K562 (cell line): ENCODE results near the gene ATXN7L1. TPM values are rescaled to one million over a fixed set of nuclear protein-coding genes. Genes with fewer than 3 reads are reported as not detected.
A peak's percentile ranks its signal among the peaks of the same experiment; 100 is the strongest.

Experiments used
- ARNT ChIP-seq, 2 experiments: fragments of 450-650 bp; IDR thresholded peaks; 2 replicates each; pipeline ENCODE4 v1.6.1; 2016; ENCODE audit warnings: mild to moderate bottlenecking in 1 of 2
- CCAR2 ChIP-seq: fragments of 200-400 bp; formaldehyde crosslinking; IDR thresholded peaks from 2 replicates; pipeline ENCODE4 v1.6.1; 2017; ENCODE audit warnings: mild to moderate bottlenecking, low read depth, low read length
- HNRNPLL ChIP-seq: fragments of 200-400 bp; formaldehyde crosslinking; IDR thresholded peaks from 2 replicates; pipeline ENCODE4 v1.6.1; 2017; ENCODE audit warnings: low read length, low read depth, mild to moderate bottlenecking; ENCODE audit not compliant: poor library complexity, severe bottlenecking
- KAT2B ChIP-seq: IDR thresholded peaks from one replicate; pipeline ENCODE4 v1.6.1; 2012; ENCODE audit warnings: low read depth, mild to moderate bottlenecking, control low read depth, inconsistent platforms, low read length, moderate library complexity
- KDM1A ChIP-seq, 2 experiments: fragments of 450-650 bp; IDR thresholded peaks; 2 replicates each; pipeline ENCODE4 v1.6.1; 2016; ENCODE audit warnings: mild to moderate bottlenecking in 2 of 2
- MAFK ChIP-seq: IDR thresholded peaks from 2 replicates; pipeline ENCODE4 v1.6.1; 2011; ENCODE audit warnings: low read length, improper control_type of control experiment
- NCOA4 ChIP-seq: fragments of 450-650 bp; IDR thresholded peaks from 2 replicates; pipeline ENCODE4 v1.6.1; 2018; ENCODE audit warnings: mild to moderate bottlenecking; ENCODE audit not compliant: partially characterized antibody
- NFE2 ChIP-seq: IDR thresholded peaks from 2 replicates; pipeline ENCODE4 v1.6.1; 2014; ENCODE audit warnings: antibody characterized with exemption, low read depth
- PHF21A ChIP-seq: fragments of 450-650 bp; IDR thresholded peaks from 2 replicates; pipeline ENCODE4 v1.6.1; 2017; ENCODE audit warnings: low read depth, borderline replicate concordance
- PYGO2 ChIP-seq: fragments of 450-650 bp; IDR thresholded peaks from 2 replicates; pipeline ENCODE4 v1.6.1; 2016; ENCODE audit warnings: mild to moderate bottlenecking, missing genetic modification characterization, moderate library complexity, missing compliant biosample characterization
- RFX1 ChIP-seq: fragments of 450-650 bp; IDR thresholded peaks from 2 replicates; pipeline ENCODE4 v1.6.1; 2016; ENCODE audit warnings: mild to moderate bottlenecking, moderate library complexity
- SIN3A ChIP-seq, 2 experiments: fragments of 150-350 bp in 1 of 2; IDR thresholded peaks; 2 replicates each; pipeline ENCODE4 v1.6.1; 2011 to 2016; ENCODE audit warnings: borderline replicate concordance in 2 of 2, low read depth in 2 of 2, low read length in 2 of 2, mild to moderate bottlenecking in 2 of 2, moderate library complexity in 2 of 2; ENCODE audit not compliant: control insufficient read depth in 1 of 2
- SP2 ChIP-seq: IDR thresholded peaks from 2 replicates; pipeline ENCODE4 v1.6.1; 2011; ENCODE audit warnings: mild to moderate bottlenecking, low read depth, low read length, moderate library complexity; ENCODE audit not compliant: poor library complexity, severe bottlenecking; ENCODE audit errors: extremely low read depth
- SRSF9 ChIP-seq: fragments of 200-400 bp; formaldehyde crosslinking; IDR thresholded peaks from 2 replicates; pipeline ENCODE4 v1.6.1; 2017; ENCODE audit warnings: low read depth, low read length, borderline replicate concordance
- TARDBP ChIP-seq: fragments of 450-650 bp; IDR thresholded peaks from 2 replicates; pipeline ENCODE4 v1.6.1; 2016
- ZNF184 ChIP-seq: sonication (generic); formaldehyde crosslinking; IDR thresholded peaks from 2 replicates; pipeline ENCODE4 v1.5.0; 2020; ENCODE audit warnings: missing genetic modification reagents
- ZNF551 ChIP-seq: fragments of 250-450 bp; sonication (Bioruptor Pico); IDR thresholded peaks from 2 replicates; pipeline ENCODE4 v1.5.0; 2021; ENCODE audit warnings: mild to moderate bottlenecking, moderate library complexity
- polyA plus RNA-seq, 8 experiments: library from polyadenylated mRNA; depleted of rRNA in 4 of 8; stranded (reverse) in 5 of 8; unstranded in 3 of 8; fragments of >200 nt; fragmentation: Nextera tagmentation in 2 of 8; fragmentation: Illumina TruSeq in 1 of 8; extraction: Ambion mirVana in 2 of 8; extraction: Trizol in 1 of 8; gene quantifications; 2 replicates each; pipeline versions ENCODE4 v1.2.1 to v1.2.3, GENCODE V29; 2011 to 2014; ENCODE audit warnings: inconsistent platforms in 1 of 8, missing spikeins in 1 of 8
- total RNA-seq, 7 experiments: library from RNA; depleted of rRNA in 6 of 7; stranded (reverse); fragments of >200 nt in 6 of 7; fragmentation: Illumina TruSeq in 2 of 7; extraction: Trizol in 2 of 7; gene quantifications; 2 replicates each; pipeline versions ENCODE4 v1.2.1 to v1.2.3, GENCODE V29; 2011 to 2021; ENCODE audit warnings: low replicate concordance in 1 of 7
- TF ChIP-seq, protein P1 (sequence below): fragments of 450-650 bp; IDR thresholded peaks from 2 replicates; pipeline ENCODE4 v1.6.1; 2016; ENCODE audit warnings: antibody characterized with exemption
- TF ChIP-seq, protein P2 (sequence below), 2 experiments: fragments of 250-450 bp in 1 of 2; fragments of 450-650 bp in 1 of 2; sonication (Bioruptor Pico) in 1 of 2; IDR thresholded peaks; 2 replicates each; pipeline versions ENCODE4 v1.6.1 to v1.8.0; 2016 to 2021; ENCODE audit warnings: mild to moderate bottlenecking in 2 of 2, moderate library complexity in 2 of 2, missing compliant biosample characterization in 1 of 2, missing genetic modification characterization in 1 of 2
- TF ChIP-seq, protein P3 (sequence below): fragments of 450-650 bp; formaldehyde crosslinking; IDR thresholded peaks from 2 replicates; pipeline ENCODE4 v1.4.0; 2022; ENCODE audit warnings: missing genetic modification characterization
- TF ChIP-seq, protein P4 (sequence below), 3 experiments: fragments of 200-800 bp in 1 of 3; sonication (Bioruptor generic) in 1 of 3; sonication (generic) in 1 of 3; formaldehyde crosslinking in 1 of 3; IDR thresholded peaks; 2 replicates each; pipeline versions ENCODE4 v1.6.1 to v1.8.0; 2016 to 2022; ENCODE audit warnings: mild to moderate bottlenecking in 2 of 3, missing compliant biosample characterization in 2 of 3, missing genetic modification characterization in 2 of 3, missing genetic modification reagents in 1 of 3

ATXN7L1 gene
- total and polyA plus RNA-seq, 9 of the 15 experiments (the other 6 are each of a cell fraction or from before 2014, with no cell fraction given): 6.6 to 13.7 (median 10.7) TPM

DNA sequence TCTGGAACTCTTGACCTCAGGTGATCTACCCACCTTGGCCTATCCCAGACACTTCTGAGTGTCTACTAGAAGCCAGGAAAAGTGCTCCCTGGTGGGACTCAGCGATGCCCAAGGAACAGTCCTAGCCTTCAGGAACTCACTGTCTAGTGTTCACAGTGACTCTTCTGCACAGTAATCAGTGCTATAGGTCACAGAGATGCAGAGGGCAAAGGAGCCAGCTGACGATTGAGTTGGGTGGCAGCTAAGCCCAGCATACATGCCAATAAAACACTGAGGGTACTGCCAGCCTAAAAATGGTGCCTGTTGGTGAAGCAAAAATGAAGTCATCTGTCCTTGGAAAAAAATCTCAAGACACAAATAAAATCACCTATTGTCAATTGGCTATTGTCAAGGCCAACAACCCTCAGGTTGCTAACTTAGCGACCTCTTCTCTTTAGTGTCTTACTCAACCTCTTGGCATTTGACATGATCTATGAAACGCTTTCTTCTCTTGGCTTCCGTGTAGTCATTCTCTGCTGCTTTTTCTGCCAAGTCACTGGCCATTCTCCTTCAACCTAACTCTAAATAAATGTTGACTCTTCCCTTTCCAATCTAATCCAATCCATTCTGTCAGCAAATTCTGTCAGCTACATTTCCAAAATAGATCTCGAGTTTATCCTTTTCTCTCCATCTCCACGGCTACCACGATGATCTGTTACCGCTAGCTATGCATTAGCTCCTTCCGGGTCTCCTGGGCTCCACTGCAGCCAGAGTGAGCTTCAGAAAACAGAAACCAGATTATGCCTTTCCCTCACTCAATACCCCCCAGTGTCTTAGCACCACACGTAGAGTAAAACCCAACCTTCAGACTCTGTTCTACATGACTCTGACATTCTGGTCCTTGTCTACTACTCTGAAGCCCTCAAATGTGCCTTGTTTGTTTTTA lies 99.2 kb downstream of the ATXN7L1 start (continued):
- no peak for TF ChIP-seq SRSF9
- TF ChIP-seq CCAR2: no peak
- no peak for TF ChIP-seq KDM1A (IDR thresholded peaks at IDR 0.05)
- TF ChIP-seq, protein P1, sequence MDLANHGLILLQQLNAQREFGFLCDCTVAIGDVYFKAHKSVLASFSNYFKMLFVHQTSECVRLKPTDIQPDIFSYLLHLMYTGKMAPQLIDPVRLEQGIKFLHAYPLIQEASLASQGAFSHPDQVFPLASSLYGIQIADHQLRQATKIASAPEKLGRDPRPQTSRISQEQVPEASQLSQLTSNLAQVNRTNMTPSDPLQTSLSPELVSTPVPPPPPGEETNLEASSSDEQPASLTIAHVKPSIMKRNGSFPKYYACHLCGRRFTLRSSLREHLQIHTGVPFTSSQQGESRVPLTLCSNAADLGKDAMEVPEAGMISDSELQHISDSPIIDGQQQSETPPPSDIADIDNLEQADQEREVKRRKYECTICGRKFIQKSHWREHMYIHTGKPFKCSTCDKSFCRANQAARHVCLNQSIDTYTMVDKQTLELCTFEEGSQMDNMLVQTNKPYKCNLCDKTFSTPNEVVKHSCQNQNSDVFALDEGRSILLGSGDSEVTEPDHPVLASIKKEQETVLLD: no peak
- peak; percentile 49; the same call in 1 of the 2 replicates for TF ChIP-seq MAFK
- no peak for TF ChIP-seq SP2
- no peak for TF ChIP-seq SIN3A (IDR thresholded peaks at IDR 0.05; ENCODE audit: borderline replicate concordance in 2 of 2, control insufficient read depth in 1 of 2, low read depth in 2 of 2, low read length in 2 of 2)
- TF ChIP-seq TARDBP: no peak
- no peak for TF ChIP-seq NCOA4
- TF ChIP-seq, protein P2, sequence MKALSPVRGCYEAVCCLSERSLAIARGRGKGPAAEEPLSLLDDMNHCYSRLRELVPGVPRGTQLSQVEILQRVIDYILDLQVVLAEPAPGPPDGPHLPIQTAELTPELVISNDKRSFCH (CRISPR knock-in tag; IDR thresholded peaks at IDR 0.05): no peak
- TF ChIP-seq, protein P2 (tag; IDR thresholded peaks at IDR 0.05): no peak
- TF ChIP-seq, protein P3, sequence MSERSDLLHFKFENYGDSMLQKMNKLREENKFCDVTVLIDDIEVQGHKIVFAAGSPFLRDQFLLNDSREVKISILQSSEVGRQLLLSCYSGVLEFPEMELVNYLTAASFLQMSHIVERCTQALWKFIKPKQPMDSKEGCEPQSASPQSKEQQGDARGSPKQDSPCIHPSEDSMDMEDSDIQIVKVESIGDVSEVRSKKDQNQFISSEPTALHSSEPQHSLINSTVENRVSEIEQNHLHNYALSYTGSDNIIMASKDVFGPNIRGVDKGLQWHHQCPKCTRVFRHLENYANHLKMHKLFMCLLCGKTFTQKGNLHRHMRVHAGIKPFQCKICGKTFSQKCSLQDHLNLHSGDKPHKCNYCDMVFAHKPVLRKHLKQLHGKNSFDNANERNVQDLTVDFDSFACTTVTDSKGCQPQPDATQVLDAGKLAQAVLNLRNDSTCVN (CRISPR knock-in tag): no peak
- no peak for TF ChIP-seq KAT2B
- no peak for TF ChIP-seq HNRNPLL
- TF ChIP-seq, protein P4, sequence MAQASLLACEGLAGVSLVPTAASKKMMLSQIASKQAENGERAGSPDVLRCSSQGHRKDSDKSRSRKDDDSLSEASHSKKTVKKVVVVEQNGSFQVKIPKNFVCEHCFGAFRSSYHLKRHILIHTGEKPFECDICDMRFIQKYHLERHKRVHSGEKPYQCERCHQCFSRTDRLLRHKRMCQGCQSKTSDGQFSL (CRISPR knock-in tag; IDR thresholded peaks at IDR 0.05): no peak
- TF ChIP-seq, protein P4 (tag; IDR thresholded peaks at IDR 0.05): no peak
- TF ChIP-seq ARNT (IDR thresholded peaks at IDR 0.05): no peak
- TF ChIP-seq PYGO2 (tag): no peak
- peak; percentile 71 for TF ChIP-seq NFE2
- TF ChIP-seq RFX1: no peak
- no peak for TF ChIP-seq ZNF184
- no peak for TF ChIP-seq ZNF551 (CRISPR knock-in tag)
- no peak for TF ChIP-seq PHF21A
